GM13977 (cell line): Measurements from ENCODE around the gene RAB6B.

ENCODE experiments used
- DNase-seq: peaks from one replicate; pipeline ENCODE4 v3.0.0; 2012; ENCODE audit warnings: low spot score
- in situ Hi-C: fragments of 300-500 bp; cut with MboI; formaldehyde crosslinking; loops from one replicate; pipeline ENCODE4 v1.12.0; 2022; ENCODE audit warnings: low sequenced_read_pairs, low pct_unique_long_range_greater_than_20kb, mixed read lengths, inconsistent platforms; ENCODE audit not compliant: unreplicated experiment
- TF ChIP-seq, protein P1 (sequence below): IDR thresholded peaks from 2 replicates; pipeline ENCODE4 v1.5.1; 2012; ENCODE audit warnings: mild to moderate bottlenecking, control low read depth; ENCODE audit not compliant: insufficient read depth; ENCODE audit errors: extremely low read depth, missing control alignments

RAB6B gene

GRCh38 chr3:133899311-133899710 is 3.6 kb upstream of the RAB6B start:
- TF ChIP-seq, protein P1, sequence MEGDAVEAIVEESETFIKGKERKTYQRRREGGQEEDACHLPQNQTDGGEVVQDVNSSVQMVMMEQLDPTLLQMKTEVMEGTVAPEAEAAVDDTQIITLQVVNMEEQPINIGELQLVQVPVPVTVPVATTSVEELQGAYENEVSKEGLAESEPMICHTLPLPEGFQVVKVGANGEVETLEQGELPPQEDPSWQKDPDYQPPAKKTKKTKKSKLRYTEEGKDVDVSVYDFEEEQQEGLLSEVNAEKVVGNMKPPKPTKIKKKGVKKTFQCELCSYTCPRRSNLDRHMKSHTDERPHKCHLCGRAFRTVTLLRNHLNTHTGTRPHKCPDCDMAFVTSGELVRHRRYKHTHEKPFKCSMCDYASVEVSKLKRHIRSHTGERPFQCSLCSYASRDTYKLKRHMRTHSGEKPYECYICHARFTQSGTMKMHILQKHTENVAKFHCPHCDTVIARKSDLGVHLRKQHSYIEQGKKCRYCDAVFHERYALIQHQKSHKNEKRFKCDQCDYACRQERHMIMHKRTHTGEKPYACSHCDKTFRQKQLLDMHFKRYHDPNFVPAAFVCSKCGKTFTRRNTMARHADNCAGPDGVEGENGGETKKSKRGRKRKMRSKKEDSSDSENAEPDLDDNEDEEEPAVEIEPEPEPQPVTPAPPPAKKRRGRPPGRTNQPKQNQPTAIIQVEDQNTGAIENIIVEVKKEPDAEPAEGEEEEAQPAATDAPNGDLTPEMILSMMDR, result no peak
- DNase-seq, result no peak
- in situ Hi-C loops, result no loop called here

GRCh38 chr3:133897547-133897946 is 1.9 kb upstream of the RAB6B start:
- in situ Hi-C loops, result no loop called here
- no peak for DNase-seq
- TF ChIP-seq, protein P1, result no peak

DNA sequence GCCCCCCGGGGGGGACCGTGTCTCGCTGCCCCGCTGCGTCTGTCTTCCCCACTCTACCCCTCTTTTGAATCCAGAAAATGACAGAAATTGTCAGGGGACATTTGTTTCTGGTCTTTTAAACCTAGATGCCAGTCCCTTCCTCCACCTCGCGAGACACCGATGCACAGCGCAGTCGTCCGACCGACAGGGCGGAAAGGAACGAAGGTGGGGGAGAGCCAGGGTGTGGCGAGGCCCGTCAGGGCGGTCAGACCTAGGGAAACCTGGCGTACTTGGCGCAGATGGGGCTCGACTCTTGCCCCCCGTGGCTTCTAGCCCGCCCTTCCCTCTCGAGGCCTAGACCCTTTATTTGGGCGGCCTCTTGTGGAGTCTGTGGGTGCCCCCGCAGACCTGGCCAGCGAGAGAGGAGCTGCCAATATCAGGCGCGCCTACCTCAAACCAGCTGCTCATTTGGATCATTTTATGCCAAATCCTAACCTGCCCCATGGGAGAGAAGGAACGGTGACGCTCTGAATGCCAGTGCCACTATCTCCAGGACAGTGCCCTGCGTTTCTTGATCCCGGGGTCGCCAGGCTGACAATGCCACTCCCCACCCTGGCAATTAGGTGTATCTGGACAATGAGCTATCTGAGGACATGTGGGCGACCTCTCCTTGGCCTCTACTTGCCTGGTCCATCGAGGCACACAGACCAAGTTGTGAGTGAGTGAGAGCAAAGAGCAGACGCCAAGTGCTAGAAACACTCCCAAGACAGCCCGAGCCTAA is 500 bp upstream of the RAB6B start:
- TF ChIP-seq, protein P1, result no peak
- in situ Hi-C loops, result no loop called here
- DNase-seq, result no peak

- TF ChIP-seq, protein P1, result no peak
- in situ Hi-C loops, result no loop called here
- DNase-seq, result no peak
Measured at GRCh38 chr3:133894353-133895207, 1.1 kb downstream of the RAB6B start.

DNA sequence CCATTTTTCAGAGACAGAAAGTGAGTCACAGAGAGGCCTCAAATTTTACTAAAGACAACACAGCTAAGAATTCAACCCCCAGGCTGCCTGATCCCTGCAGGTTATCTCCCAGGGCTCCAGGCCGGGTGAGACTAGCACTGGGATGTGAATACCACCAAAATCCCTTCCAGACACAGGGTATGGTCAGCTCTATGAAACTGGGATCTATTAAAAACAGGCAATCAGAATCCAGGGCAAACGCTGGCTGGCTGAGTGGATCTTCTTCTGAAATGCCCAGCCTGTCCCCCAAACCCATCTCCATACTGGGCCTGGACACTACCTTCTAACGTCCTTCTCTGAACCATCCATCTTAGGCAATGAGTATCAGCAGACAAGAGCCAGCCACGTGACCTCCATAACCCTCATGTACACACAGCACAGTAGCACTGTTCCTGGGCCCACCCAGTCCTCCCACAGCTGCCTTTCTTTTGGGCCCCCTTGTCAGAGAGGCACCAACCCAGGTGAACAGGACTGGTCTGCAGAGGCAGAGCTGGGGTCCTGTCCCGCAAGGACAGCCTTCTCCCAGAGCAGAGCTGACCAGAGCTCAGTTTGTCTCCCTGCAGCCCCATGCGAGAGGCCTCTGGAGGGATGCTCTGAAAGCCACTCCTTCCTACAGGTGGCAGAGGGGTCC is 1.9 kb downstream of the RAB6B start:
- TF ChIP-seq, protein P1, result no peak
- DNase-seq, result no peak
- in situ Hi-C loops, result no loop called here

DNA sequence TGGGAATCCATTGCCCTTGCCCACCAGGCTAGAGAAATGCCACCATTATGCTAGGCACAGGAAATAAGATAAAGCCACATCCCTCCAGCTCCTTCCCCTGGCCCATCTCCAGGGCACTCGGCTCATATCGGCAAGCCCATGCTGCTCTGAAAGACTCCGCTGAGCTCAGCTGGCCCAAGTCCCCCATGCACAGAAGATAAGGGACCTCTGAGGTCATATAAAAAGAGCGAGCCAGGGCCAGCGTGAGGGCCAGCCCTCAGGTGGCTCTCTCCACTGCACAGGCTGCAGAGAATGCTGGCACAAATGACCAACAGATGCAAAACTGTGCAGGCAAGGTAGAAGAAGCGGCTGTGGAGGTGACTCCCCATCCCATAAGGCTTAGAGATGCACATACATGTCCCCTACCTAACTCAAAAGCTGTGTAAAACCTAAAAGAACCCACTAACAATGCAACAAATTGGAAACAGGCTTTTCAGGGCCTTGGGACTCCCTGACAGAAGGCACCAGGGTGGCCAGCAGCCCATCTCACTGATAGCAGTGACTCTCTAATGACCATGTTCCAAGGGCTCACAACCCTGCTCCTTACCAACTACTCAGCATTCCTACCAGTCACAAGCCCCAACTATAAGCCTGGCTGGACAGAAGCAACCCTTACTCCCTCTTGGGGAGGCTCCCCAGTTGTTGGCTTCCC is 3.0 kb downstream of the RAB6B start:
- in situ Hi-C loops, result no loop called here
- no peak for DNase-seq
- TF ChIP-seq, protein P1, result no peak
